ENCODE data around the gene KRTAP10-10. TPM values are rescaled to one million over a fixed set of nuclear protein-coding genes. Genes with fewer than 3 reads are reported as not detected.

KRTAP10-10 gene
- total and polyA plus RNA-seq, 2 of the 8 experiments (the other 6 are each of a cell fraction or from before 2014, with no cell fraction given) = not detected

- TF ChIP-seq, protein P1, sequence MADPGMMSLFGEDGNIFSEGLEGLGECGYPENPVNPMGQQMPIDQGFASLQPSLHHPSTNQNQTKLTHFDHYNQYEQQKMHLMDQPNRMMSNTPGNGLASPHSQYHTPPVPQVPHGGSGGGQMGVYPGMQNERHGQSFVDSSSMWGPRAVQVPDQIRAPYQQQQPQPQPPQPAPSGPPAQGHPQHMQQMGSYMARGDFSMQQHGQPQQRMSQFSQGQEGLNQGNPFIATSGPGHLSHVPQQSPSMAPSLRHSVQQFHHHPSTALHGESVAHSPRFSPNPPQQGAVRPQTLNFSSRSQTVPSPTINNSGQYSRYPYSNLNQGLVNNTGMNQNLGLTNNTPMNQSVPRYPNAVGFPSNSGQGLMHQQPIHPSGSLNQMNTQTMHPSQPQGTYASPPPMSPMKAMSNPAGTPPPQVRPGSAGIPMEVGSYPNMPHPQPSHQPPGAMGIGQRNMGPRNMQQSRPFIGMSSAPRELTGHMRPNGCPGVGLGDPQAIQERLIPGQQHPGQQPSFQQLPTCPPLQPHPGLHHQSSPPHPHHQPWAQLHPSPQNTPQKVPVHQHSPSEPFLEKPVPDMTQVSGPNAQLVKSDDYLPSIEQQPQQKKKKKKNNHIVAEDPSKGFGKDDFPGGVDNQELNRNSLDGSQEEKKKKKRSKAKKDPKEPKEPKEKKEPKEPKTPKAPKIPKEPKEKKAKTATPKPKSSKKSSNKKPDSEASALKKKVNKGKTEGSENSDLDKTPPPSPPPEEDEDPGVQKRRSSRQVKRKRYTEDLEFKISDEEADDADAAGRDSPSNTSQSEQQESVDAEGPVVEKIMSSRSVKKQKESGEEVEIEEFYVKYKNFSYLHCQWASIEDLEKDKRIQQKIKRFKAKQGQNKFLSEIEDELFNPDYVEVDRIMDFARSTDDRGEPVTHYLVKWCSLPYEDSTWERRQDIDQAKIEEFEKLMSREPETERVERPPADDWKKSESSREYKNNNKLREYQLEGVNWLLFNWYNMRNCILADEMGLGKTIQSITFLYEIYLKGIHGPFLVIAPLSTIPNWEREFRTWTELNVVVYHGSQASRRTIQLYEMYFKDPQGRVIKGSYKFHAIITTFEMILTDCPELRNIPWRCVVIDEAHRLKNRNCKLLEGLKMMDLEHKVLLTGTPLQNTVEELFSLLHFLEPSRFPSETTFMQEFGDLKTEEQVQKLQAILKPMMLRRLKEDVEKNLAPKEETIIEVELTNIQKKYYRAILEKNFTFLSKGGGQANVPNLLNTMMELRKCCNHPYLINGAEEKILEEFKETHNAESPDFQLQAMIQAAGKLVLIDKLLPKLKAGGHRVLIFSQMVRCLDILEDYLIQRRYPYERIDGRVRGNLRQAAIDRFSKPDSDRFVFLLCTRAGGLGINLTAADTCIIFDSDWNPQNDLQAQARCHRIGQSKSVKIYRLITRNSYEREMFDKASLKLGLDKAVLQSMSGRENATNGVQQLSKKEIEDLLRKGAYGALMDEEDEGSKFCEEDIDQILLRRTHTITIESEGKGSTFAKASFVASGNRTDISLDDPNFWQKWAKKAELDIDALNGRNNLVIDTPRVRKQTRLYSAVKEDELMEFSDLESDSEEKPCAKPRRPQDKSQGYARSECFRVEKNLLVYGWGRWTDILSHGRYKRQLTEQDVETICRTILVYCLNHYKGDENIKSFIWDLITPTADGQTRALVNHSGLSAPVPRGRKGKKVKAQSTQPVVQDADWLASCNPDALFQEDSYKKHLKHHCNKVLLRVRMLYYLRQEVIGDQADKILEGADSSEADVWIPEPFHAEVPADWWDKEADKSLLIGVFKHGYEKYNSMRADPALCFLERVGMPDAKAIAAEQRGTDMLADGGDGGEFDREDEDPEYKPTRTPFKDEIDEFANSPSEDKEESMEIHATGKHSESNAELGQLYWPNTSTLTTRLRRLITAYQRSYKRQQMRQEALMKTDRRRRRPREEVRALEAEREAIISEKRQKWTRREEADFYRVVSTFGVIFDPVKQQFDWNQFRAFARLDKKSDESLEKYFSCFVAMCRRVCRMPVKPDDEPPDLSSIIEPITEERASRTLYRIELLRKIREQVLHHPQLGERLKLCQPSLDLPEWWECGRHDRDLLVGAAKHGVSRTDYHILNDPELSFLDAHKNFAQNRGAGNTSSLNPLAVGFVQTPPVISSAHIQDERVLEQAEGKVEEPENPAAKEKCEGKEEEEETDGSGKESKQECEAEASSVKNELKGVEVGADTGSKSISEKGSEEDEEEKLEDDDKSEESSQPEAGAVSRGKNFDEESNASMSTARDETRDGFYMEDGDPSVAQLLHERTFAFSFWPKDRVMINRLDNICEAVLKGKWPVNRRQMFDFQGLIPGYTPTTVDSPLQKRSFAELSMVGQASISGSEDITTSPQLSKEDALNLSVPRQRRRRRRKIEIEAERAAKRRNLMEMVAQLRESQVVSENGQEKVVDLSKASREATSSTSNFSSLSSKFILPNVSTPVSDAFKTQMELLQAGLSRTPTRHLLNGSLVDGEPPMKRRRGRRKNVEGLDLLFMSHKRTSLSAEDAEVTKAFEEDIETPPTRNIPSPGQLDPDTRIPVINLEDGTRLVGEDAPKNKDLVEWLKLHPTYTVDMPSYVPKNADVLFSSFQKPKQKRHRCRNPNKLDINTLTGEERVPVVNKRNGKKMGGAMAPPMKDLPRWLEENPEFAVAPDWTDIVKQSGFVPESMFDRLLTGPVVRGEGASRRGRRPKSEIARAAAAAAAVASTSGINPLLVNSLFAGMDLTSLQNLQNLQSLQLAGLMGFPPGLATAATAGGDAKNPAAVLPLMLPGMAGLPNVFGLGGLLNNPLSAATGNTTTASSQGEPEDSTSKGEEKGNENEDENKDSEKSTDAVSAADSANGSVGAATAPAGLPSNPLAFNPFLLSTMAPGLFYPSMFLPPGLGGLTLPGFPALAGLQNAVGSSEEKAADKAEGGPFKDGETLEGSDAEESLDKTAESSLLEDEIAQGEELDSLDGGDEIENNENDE (IDR thresholded peaks at IDR 0.05; ENCODE audit: insufficient replicate concordance, low read length) = no peak
- TF ChIP-seq MAX (IDR thresholded peaks at IDR 0.05) (no peak), SIN3A (conservative IDR thresholded peaks at IDR 0.05 in 1 of 2, IDR thresholded peaks at IDR 0.05 in 1 of 2; ENCODE audit: low read depth in 1 of 2, low read length in 2 of 2) (no peak), KDM4A (IDR thresholded peaks at IDR 0.05; ENCODE audit: low read depth, low read length, severe bottlenecking) (no peak), SP4 (IDR thresholded peaks at IDR 0.05; ENCODE audit: low read length) (no peak), BACH1 (IDR thresholded peaks at IDR 0.05; ENCODE audit: low read length) (no peak), ZNF274 (IDR thresholded peaks at IDR 0.05; ENCODE audit: borderline replicate concordance, extremely low read depth, low read length) (no peak), CHD2 (IDR thresholded peaks at IDR 0.05; ENCODE audit: low read length) (no peak)
- TF ChIP-seq, protein P2, sequence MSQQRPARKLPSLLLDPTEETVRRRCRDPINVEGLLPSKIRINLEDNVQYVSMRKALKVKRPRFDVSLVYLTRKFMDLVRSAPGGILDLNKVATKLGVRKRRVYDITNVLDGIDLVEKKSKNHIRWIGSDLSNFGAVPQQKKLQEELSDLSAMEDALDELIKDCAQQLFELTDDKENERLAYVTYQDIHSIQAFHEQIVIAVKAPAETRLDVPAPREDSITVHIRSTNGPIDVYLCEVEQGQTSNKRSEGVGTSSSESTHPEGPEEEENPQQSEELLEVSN (IDR thresholded peaks at IDR 0.05) = no peak
These were observed 18.2 kb upstream of the KRTAP10-10 start (continued) for GRCh38 chr21:44618909-44619308.

All from H1 (cell line).